GM19035 (cell line): ENCODE results near the gene ARHGAP11A.

Experiments used
- ATAC-seq: cut with Tn5 transposase; IDR thresholded peaks from one replicate; pipeline ENCODE4 v1.9.1; 2021; ENCODE audit not compliant: unreplicated experiment

The ARHGAP11A gene

GRCh38 chr15:32687556-32687955 lies 72.3 kb downstream of the ARHGAP11A start:
- ATAC-seq = no peak

GRCh38 chr15:32688151-32688639 lies 72.9 kb downstream of the ARHGAP11A start:
- ATAC-seq = no peak
